K562 (cell line): Measurements from ENCODE around the gene DGLUCY. TPM values are rescaled to one million over a fixed set of nuclear protein-coding genes. Genes with fewer than 3 reads are reported as not detected.
"Not testable (repeated sequence)": the region's sequence is repeated elsewhere in the genome, so short reads cannot be mapped to it uniquely, and the experiment has no call there.

Experiments used
- ATAC-seq: fragments of 200-7000 bp; cut with Tn5 transposase; 3 replicates; pipeline ENCODE4 v1.9.1; 2020; ENCODE audit warnings: moderate library complexity
- BruUV-seq: library from RNA; stranded (reverse); fragments of 400-500 nt; replicated peaks from 2 replicates; lab custom pipeline; 2021; lab: Mats Ljungman, UMichigan
- CTCF ChIA-PET: fragments of 300-600 bp; formaldehyde crosslinking; extraction: SDS; loops from one replicate; lab custom pipeline; 2021; ENCODE audit warnings: low intra/inter-chr PET ratio; lab: Yijun Ruan, JAX
- POLR2A ChIA-PET: fragments of 300-600, 350-650 bp; sonication (Branson Sonifier 250); formaldehyde crosslinking; extraction: SDS; loops from one replicate; lab custom pipeline; 2021; ENCODE audit warnings: antibody characterized with exemption, inconsistent platforms; lab: Yijun Ruan, JAX
- DNase-seq, 4 experiments: peaks; one replicate each; pipeline versions ENCODE4 v3.0.0 to v3.0.0-alpha.2; 2011 to 2018; ENCODE audit warnings: low spot score in 3 of 4, mixed read lengths in 3 of 4; ENCODE audit errors: extremely low read depth in 1 of 4
- FAIRE-seq: peaks from 2 replicates; lab custom pipeline; 2011; peaks lifted over from hg19 to GRCh38; lab: Jason Lieb, UNC
- H2AFZ ChIP-seq: 2 replicates; pipeline ENCODE4 v1.6.0; 2011; ENCODE audit warnings: low read depth, low read length, control low read depth, inconsistent platforms
- H3K27ac ChIP-seq: fragments of 200-600 bp; 3 replicates; pipeline ENCODE4 v1.8.0; 2011; ENCODE audit warnings: low read depth, mild to moderate bottlenecking, control low read depth, inconsistent platforms, low read length, moderate library complexity, mixed read lengths; ENCODE audit errors: extremely low read depth
- H3K27me3 ChIP-seq, 2 experiments: fragments of 300-600 bp in 1 of 2; 2 replicates in 1 of 2; 3 replicates in 1 of 2; pipeline versions ENCODE4 v1.6.0 to v1.8.0; 2011; ENCODE audit warnings: inconsistent platforms in 2 of 2, low read length in 2 of 2, mild to moderate bottlenecking in 1 of 2, mixed read lengths in 1 of 2, moderate library complexity in 1 of 2; ENCODE audit not compliant: control insufficient read depth in 2 of 2, insufficient read depth in 2 of 2
- H3K36me3 ChIP-seq: fragments of 300-600 bp; 3 replicates; pipeline ENCODE4 v1.8.0; 2011; ENCODE audit warnings: mild to moderate bottlenecking, low read length, inconsistent platforms; ENCODE audit not compliant: control insufficient read depth, insufficient read depth
- H3K4me1 ChIP-seq, 2 experiments: fragments of 200-600 bp in 1 of 2; replicated peaks in 1 of 2; 2 replicates in 1 of 2; 3 replicates in 1 of 2; pipeline versions ENCODE4 v1.5.1 to v1.8.0; 2011; ENCODE audit warnings: inconsistent platforms in 2 of 2, low read length in 2 of 2, mild to moderate bottlenecking in 1 of 2, mixed read lengths in 1 of 2, moderate library complexity in 1 of 2; ENCODE audit not compliant: control insufficient read depth in 2 of 2, insufficient read depth in 2 of 2
- H3K4me2 ChIP-seq: 2 replicates; pipeline ENCODE4 v1.6.1; 2011; ENCODE audit warnings: low read length, control low read depth, inconsistent platforms, mixed read lengths; ENCODE audit not compliant: insufficient read depth
- H3K4me3 ChIP-seq: fragments of 200-600 bp; sonication (generic), shearing (Covaris generic); 2 replicates; pipeline ENCODE4 v1.5.1; 2016; ENCODE audit warnings: control low read depth, inconsistent platforms
- H3K79me2 ChIP-seq: fragments of 200-600 bp; 3 replicates; pipeline ENCODE4 v1.8.0; 2011; ENCODE audit warnings: low read length, inconsistent platforms; ENCODE audit not compliant: control insufficient read depth, insufficient read depth
- H3K9ac ChIP-seq, 2 experiments: 2 replicates each; pipeline versions ENCODE4 v1.6.0 to v1.6.1; 2011; ENCODE audit warnings: low read depth in 2 of 2, low read length in 2 of 2, control low read depth in 1 of 2, inconsistent platforms in 1 of 2, mild to moderate bottlenecking in 1 of 2, mixed read lengths in 1 of 2; ENCODE audit not compliant: insufficient read depth in 1 of 2
- H3K9me1 ChIP-seq: one replicate; pipeline ENCODE4 v1.6.0; 2011; ENCODE audit warnings: inconsistent platforms, mild to moderate bottlenecking, low read length, moderate library complexity; ENCODE audit not compliant: control insufficient read depth, insufficient read depth
- H3K9me3 ChIP-seq: replicated peaks from 2 replicates; pipeline ENCODE4 v1.5.1; 2011; ENCODE audit warnings: low read depth, low read length, inconsistent platforms; ENCODE audit not compliant: control insufficient read depth, insufficient read depth
- H4K20me1 ChIP-seq: replicated peaks from 2 replicates; pipeline ENCODE4 v1.6.1; 2011; ENCODE audit warnings: low read length, inconsistent platforms, mixed read lengths; ENCODE audit not compliant: control insufficient read depth, insufficient read depth
- NFIX ChIP-seq: fragments of 250-450 bp; sonication (Bioruptor Pico); IDR thresholded peaks from 2 replicates; pipeline ENCODE4 v1.4.0; 2020; ENCODE audit warnings: low read depth, mild to moderate bottlenecking, moderate library complexity
- WGBS: fragments of 100-300 bp; shearing (Covaris generic); methylation state at CpG from one replicate; pipeline ENCODE4 v1.1.6; 2016; ENCODE audit warnings: low coverage, mixed read lengths; ENCODE audit not compliant: insufficient coverage; ENCODE audit errors: missing lambda C conversion rate; 5-methylcytosine and 5-hydroxymethylcytosine counted together
- in situ Hi-C: fragments of 300-500 bp; cut with MboI; formaldehyde crosslinking; loops from 4 replicates; pipeline ENCODE4 v1.15.0; 2018; ENCODE audit warnings: inconsistent platforms, mixed read lengths
- intact Hi-C: fragments of 100-400 bp; cut with micrococcal nuclease; formaldehyde crosslinking; loops from 2 replicates; pipeline ENCODE4 v1.14.2; 2022
- polyA plus RNA-seq, 8 experiments: library from polyadenylated mRNA; depleted of rRNA in 4 of 8; stranded (reverse) in 5 of 8; unstranded in 3 of 8; fragments of >200 nt; fragmentation: Nextera tagmentation in 2 of 8; fragmentation: Illumina TruSeq in 1 of 8; extraction: Ambion mirVana in 2 of 8; extraction: Trizol in 1 of 8; gene quantifications; 2 replicates each; pipeline versions ENCODE4 v1.2.1 to v1.2.3, GENCODE V29; 2011 to 2014; ENCODE audit warnings: inconsistent platforms in 1 of 8, missing spikeins in 1 of 8
- total RNA-seq, 7 experiments: library from RNA; depleted of rRNA in 6 of 7; stranded (reverse); fragments of >200 nt in 6 of 7; fragmentation: Illumina TruSeq in 2 of 7; extraction: Trizol in 2 of 7; gene quantifications; 2 replicates each; pipeline versions ENCODE4 v1.2.1 to v1.2.3, GENCODE V29; 2011 to 2021; ENCODE audit warnings: low replicate concordance in 1 of 7
- TF ChIP-seq, protein P1 (sequence below): fragments of 450-650 bp; formaldehyde crosslinking; IDR thresholded peaks from 2 replicates; pipeline ENCODE4 v1.4.0; 2020; ENCODE audit warnings: mild to moderate bottlenecking

DGLUCY gene
- total and polyA plus RNA-seq, 9 of the 15 experiments (the other 6 are each of a cell fraction or from before 2014, with no cell fraction given) = 9.9 to 28.4 (median 21.0) TPM

DNA sequence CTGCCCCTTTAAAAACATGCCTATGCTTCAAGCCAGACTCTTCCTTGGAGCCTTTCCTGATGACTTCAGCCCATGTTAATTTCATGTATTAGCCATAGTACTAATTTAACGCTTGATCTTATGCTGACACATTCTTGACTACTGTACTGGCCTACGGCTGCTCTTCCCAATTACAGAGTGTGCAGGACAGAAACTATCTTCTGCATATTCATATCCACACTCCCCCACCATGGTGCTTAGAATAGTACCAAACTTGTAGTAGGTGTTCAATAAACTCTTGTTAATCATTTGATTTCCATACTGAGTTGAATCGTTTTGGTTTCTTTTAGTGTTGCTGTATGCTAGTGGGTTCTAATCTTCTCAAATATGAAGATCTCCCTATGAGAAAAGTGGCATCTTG lies 21.8 kb upstream of the DGLUCY start (continued):
- TF ChIP-seq, protein P1, sequence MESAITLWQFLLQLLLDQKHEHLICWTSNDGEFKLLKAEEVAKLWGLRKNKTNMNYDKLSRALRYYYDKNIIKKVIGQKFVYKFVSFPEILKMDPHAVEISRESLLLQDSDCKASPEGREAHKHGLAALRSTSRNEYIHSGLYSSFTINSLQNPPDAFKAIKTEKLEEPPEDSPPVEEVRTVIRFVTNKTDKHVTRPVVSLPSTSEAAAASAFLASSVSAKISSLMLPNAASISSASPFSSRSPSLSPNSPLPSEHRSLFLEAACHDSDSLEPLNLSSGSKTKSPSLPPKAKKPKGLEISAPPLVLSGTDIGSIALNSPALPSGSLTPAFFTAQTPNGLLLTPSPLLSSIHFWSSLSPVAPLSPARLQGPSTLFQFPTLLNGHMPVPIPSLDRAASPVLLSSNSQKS (CRISPR knock-in tag) = no peak
- TF ChIP-seq NFIX (CRISPR knock-in tag) = no peak

DNA sequence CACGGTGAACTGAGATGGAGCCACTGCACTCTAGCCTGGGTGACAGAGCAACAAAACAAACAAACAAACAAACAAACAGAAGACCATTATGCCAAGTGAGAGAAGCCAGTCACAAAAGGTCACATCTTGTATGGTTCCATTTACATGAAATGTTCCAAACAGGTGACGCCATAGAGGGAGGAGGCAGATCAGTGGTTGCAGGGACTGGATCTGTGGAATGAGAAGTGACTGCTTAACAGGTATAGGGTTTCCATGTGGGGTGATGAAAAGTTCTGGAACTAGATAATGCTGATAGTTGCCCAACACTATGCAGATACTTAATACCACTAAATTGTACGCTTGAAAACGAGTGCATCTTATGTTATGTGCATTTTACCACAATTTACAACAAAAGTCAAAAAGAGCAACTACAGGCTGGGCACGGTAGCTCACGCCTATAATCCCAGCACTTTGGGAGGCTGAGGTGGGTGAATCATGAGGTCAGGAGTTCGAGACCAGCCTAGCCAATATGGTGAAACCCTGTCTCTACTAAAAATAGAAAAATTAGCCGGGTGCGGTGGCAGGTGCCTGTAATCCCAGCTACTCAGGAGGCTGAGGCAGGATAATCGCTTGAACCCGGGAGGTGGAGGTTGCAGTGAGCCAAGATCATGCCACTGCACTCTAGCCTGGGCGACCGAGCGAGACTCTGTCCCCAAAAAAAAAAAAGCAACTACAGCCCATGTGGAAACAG lies 20.0 kb upstream of the DGLUCY start:
- H3K4me3 ChIP-seq, ATAC-seq, in situ Hi-C loops, BruUV-seq, H3K27ac ChIP-seq, H3K4me1 ChIP-seq, H3K4me2 ChIP-seq, H3K9me3 ChIP-seq, H2AFZ ChIP-seq, H3K9ac ChIP-seq, H3K9me1 ChIP-seq, POLR2A ChIA-PET, FAIRE-seq, DNase-seq, H3K79me2 ChIP-seq, CTCF ChIA-PET, intact Hi-C loops, H3K36me3 ChIP-seq, H4K20me1 ChIP-seq: not testable (repeated sequence)
- peaks cover 5 to 36% of the 10 kb centered on the region in 2 experiments for H3K27me3 ChIP-seq
- 23% methylated on average over 14 of the region's 14 CpGs for WGBS
